Dedifferentiated amniotic fluid mesenchymal stem cell (primary cell): ENCODE measurements around the gene ORAI2.
"Not testable (repeated sequence)": the region's sequence is repeated elsewhere in the genome, so short reads cannot be mapped to it uniquely, and the experiment has no call there.

Source experiments
- DNase-seq: peaks from one replicate; pipeline ENCODE4 v3.0.0-alpha.2; 2016; ENCODE audit errors: extremely low spot score

Gene ORAI2

GRCh38 chr7:102503141-102503540 is 69.8 kb downstream of the ORAI2 start:
- not testable (repeated sequence) for DNase-seq

- not testable (repeated sequence) for DNase-seq
These were observed 72.2 kb downstream of the ORAI2 start for GRCh38 chr7:102505298-102506185.
